Nephron (organoid): ENCODE measurements around the gene LPXN.

Source experiments
- H3K27ac Mint-ChIP-seq, 3 experiments: 2 replicates each; pipeline ENCODE4 v1.8.0; 2020; ENCODE audit warnings: mixed read lengths in 3 of 3, mild to moderate bottlenecking in 2 of 3, moderate library complexity in 1 of 3
- H3K27me3 Mint-ChIP-seq: 2 replicates; pipeline ENCODE4 v1.8.0; 2021; ENCODE audit warnings: low read depth, mild to moderate bottlenecking, moderate library complexity, mixed read lengths
- H3K36me3 Mint-ChIP-seq: 2 replicates; pipeline ENCODE4 v1.8.0; 2020; ENCODE audit warnings: low read depth, mixed read lengths
- H3K4me1 Mint-ChIP-seq: 2 replicates; pipeline ENCODE4 v1.8.0; 2020; ENCODE audit warnings: mixed read lengths
- H3K4me3 Mint-ChIP-seq, 3 experiments: 2 replicates each; pipeline ENCODE4 v1.8.0; 2020; ENCODE audit warnings: mild to moderate bottlenecking in 3 of 3, mixed read lengths in 3 of 3, moderate library complexity in 2 of 3
- H3K9me3 Mint-ChIP-seq: 2 replicates; pipeline ENCODE4 v1.8.0; 2020; ENCODE audit warnings: mixed read lengths
- TF ChIP-seq, protein P1 (sequence below), 3 experiments: fragments of 200-600 bp; sonication (generic); IDR thresholded peaks; one replicate each; pipeline ENCODE4 v1.5.0; 2021; ENCODE audit warnings: antibody characterized with exemption in 3 of 3; ENCODE audit not compliant: unreplicated experiment in 3 of 3

Gene LPXN

GRCh38 chr11:58546841-58547240 is 28.8 kb downstream of the LPXN start:
- H3K4me1 Mint-ChIP-seq: no peaks in the 10 kb centered on the region
- no peaks in the 10 kb centered on the region for H3K9me3 Mint-ChIP-seq

GRCh38 chr11:58531865-58532341 is 43.8 kb downstream of the LPXN start:
- H3K4me1 Mint-ChIP-seq: no peaks in the 10 kb centered on the region
- H3K4me3 Mint-ChIP-seq: no peak overlapping the region
- H3K36me3 Mint-ChIP-seq: peaks cover 56% of the 10 kb centered on the region
- TF ChIP-seq, protein P1, sequence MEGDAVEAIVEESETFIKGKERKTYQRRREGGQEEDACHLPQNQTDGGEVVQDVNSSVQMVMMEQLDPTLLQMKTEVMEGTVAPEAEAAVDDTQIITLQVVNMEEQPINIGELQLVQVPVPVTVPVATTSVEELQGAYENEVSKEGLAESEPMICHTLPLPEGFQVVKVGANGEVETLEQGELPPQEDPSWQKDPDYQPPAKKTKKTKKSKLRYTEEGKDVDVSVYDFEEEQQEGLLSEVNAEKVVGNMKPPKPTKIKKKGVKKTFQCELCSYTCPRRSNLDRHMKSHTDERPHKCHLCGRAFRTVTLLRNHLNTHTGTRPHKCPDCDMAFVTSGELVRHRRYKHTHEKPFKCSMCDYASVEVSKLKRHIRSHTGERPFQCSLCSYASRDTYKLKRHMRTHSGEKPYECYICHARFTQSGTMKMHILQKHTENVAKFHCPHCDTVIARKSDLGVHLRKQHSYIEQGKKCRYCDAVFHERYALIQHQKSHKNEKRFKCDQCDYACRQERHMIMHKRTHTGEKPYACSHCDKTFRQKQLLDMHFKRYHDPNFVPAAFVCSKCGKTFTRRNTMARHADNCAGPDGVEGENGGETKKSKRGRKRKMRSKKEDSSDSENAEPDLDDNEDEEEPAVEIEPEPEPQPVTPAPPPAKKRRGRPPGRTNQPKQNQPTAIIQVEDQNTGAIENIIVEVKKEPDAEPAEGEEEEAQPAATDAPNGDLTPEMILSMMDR (IDR thresholded peaks at IDR 0.05; ENCODE audit: unreplicated experiment in 3 of 3): no peak
- no peaks in the 10 kb centered on the region for H3K27me3 Mint-ChIP-seq
- peaks cover 21% of the 10 kb centered on the region for H3K9me3 Mint-ChIP-seq
- H3K27ac Mint-ChIP-seq: no peak overlapping the region

More at GRCh38 chr11:58546841-58547240, 28.8 kb downstream of the LPXN start:
- TF ChIP-seq, protein P1 (IDR thresholded peaks at IDR 0.05; ENCODE audit: unreplicated experiment in 3 of 3): no peak
- Mint-ChIP-seq H3K4me3 (no peak overlapping the region), H3K27me3 (no peaks in the 10 kb centered on the region), H3K27ac (no peak overlapping the region), H3K36me3 (peaks cover 56% of the 10 kb centered on the region)

DNA sequence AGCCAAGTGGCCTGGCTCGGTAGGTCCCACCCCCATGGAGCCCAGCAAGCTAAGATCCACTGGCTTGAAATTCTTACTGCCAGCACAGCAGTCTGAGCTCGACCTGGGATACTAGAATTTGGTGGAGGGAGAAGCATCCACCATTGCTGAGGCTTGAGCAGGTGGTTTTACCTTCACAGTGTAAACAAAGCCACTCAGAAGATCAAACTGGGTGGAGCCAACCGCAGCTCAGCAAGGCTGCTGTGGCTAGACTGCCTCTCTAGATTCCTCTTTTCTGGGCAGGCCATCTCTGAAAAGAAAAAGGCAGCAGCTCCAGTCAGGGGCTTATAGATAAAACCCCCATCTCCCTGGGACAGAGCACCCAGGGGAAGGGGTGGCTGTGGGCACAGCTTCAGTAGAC is 45.4 kb downstream of the LPXN start:
- H3K4me3 Mint-ChIP-seq: no peak overlapping the region
- peaks cover 6% of the 10 kb centered on the region for H3K4me1 Mint-ChIP-seq
- no peak overlapping the region for H3K27ac Mint-ChIP-seq
- peaks cover 10% of the 10 kb centered on the region for H3K9me3 Mint-ChIP-seq
- TF ChIP-seq, protein P1 (IDR thresholded peaks at IDR 0.05; ENCODE audit: unreplicated experiment in 3 of 3): no peak
- no peaks in the 10 kb centered on the region for H3K27me3 Mint-ChIP-seq
- peaks cover 46% of the 10 kb centered on the region for H3K36me3 Mint-ChIP-seq

DNA sequence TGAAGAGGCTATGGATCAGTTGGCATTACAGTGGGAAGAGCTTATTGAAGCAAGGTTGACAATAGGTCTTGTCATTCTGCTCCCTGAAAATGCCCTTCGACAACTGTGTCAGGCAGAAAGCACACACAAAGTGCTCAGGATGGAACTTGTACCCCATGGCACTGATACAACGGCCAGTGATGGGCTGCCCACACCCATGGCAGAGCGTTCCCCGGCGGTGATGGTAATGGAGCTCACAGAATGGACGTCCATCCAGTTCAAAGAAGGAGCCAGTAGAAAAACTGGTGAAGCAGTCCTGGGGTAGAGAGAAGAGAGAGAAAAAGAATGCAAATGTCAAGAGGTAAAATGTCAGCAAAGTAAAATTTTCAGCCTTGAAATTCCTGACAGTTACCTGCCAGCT is 48.2 kb downstream of the LPXN start:
- peaks cover 5% of the 10 kb centered on the region for H3K9me3 Mint-ChIP-seq

GRCh38 chr11:58526721-58527120 is 48.9 kb downstream of the LPXN start:
- Mint-ChIP-seq H3K36me3 (peaks cover 20% of the 10 kb centered on the region), H3K4me1 (peaks cover 11% of the 10 kb centered on the region), H3K9me3 (peaks cover 5% of the 10 kb centered on the region), H3K27me3 (peaks cover 2% of the 10 kb centered on the region), H3K4me3 (no peak overlapping the region), H3K27ac (no peak overlapping the region)
- TF ChIP-seq, protein P1 (IDR thresholded peaks at IDR 0.05; ENCODE audit: unreplicated experiment in 3 of 3): no peak

More for the DNA sequence above, 48.2 kb downstream of the LPXN start:
- no peak overlapping the region for H3K4me3 Mint-ChIP-seq
- no peak overlapping the region for H3K27ac Mint-ChIP-seq
- peaks cover 11% of the 10 kb centered on the region for H3K4me1 Mint-ChIP-seq
- H3K27me3 Mint-ChIP-seq: no peaks in the 10 kb centered on the region
- TF ChIP-seq, protein P1 (IDR thresholded peaks at IDR 0.05; ENCODE audit: unreplicated experiment in 3 of 3): no peak
- peaks cover 21% of the 10 kb centered on the region for H3K36me3 Mint-ChIP-seq

DNA sequence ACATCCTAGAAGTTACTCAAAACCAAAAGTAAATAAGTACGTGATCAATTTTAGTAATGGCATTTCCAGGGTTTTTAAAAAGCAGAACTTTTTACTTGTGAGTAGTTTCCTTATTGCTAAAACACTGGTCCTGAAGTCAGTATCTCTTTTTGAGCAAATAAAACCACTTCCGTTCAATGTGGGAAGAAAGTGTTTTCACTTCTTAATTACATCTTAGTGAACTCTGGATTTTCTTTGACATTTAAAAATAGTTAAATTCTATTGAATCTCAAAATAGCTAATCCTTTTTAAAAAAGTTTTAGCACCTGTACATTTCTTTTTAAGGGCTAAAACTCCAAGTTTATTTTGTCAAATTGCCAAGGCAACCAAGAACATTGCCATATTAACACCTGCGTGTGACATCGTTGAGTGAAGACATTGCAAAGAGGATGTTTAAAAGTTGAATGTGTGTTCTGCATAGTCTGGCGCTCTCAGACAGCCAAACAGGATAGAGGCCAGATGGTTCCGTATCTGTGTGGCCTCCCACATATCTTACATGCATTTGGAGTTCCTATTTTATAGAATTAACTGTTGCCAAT is 50.5 kb downstream of the LPXN start:
- no peak overlapping the region for H3K4me3 Mint-ChIP-seq
- peaks cover 3% of the 10 kb centered on the region for H3K27me3 Mint-ChIP-seq
- H3K4me1 Mint-ChIP-seq: peaks cover 11% of the 10 kb centered on the region
- TF ChIP-seq, protein P1 (IDR thresholded peaks at IDR 0.05; ENCODE audit: unreplicated experiment in 3 of 3): no peak
- no peaks in the 10 kb centered on the region for H3K9me3 Mint-ChIP-seq
- peaks cover 10% of the 10 kb centered on the region for H3K36me3 Mint-ChIP-seq
- H3K27ac Mint-ChIP-seq: peak overlapping the region in 2 of 3 experiments; percentile 25 to 84
